ENCODE measurements around the gene FUT6. TPM values are rescaled to one million over a fixed set of nuclear protein-coding genes. Genes with fewer than 3 reads are reported as not detected.

Gene FUT6
- total RNA-seq, 1 donor, result not detected

DNA sequence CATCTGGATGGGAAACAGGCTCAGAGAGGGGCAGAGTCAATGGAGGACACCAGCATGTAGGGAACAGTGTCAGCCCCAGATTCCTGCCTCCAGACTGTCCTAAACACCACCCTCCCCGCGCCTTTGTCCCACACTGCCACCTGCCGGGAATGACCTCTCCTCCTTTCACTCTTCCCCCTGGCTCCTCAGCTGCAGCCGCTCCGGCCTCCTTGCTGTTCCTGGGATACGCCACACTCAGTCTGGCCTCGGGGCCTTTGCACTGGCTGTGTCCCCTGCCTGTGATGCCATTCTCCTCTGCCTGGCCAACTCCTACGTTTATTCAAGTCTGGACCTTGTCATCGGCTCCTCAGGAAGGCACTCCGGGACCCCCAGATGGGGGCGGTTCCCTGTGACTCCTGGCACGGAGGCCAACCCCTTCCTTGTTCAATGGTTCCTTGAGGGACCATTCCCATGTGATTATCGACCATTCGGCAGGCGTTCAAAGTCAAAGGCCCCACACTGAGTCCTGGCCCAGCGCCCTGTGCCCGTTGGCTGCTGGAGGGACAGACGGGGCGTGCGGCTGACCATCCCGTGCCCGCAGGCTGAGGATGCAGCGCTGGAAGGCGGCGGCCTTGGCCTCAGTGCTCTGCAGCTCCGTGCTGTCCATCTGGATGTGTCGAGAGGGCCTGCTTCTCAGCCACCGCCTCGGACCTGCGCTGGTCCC is 15.8 kb downstream of the FUT6 start:
- H3K4me3 ChIP-seq (ENCODE audit: low read depth, low read length), result no peak overlapping the region
- TF ChIP-seq, protein P1, sequence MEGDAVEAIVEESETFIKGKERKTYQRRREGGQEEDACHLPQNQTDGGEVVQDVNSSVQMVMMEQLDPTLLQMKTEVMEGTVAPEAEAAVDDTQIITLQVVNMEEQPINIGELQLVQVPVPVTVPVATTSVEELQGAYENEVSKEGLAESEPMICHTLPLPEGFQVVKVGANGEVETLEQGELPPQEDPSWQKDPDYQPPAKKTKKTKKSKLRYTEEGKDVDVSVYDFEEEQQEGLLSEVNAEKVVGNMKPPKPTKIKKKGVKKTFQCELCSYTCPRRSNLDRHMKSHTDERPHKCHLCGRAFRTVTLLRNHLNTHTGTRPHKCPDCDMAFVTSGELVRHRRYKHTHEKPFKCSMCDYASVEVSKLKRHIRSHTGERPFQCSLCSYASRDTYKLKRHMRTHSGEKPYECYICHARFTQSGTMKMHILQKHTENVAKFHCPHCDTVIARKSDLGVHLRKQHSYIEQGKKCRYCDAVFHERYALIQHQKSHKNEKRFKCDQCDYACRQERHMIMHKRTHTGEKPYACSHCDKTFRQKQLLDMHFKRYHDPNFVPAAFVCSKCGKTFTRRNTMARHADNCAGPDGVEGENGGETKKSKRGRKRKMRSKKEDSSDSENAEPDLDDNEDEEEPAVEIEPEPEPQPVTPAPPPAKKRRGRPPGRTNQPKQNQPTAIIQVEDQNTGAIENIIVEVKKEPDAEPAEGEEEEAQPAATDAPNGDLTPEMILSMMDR (IDR thresholded peaks at IDR 0.05; ENCODE audit: insufficient read depth, low read length), result peak; percentile 40
- no peak for DNase-seq (ENCODE audit: low read depth)

- TF ChIP-seq, protein P1 (IDR thresholded peaks at IDR 0.05; ENCODE audit: insufficient read depth, low read length), result no peak
- no peak overlapping the region for H3K4me3 ChIP-seq (ENCODE audit: low read depth, low read length)
- DNase-seq (ENCODE audit: low read depth), result no peak
These were observed 17.2 kb downstream of the FUT6 start for GRCh38 chr19:5822181-5822844.

DNA sequence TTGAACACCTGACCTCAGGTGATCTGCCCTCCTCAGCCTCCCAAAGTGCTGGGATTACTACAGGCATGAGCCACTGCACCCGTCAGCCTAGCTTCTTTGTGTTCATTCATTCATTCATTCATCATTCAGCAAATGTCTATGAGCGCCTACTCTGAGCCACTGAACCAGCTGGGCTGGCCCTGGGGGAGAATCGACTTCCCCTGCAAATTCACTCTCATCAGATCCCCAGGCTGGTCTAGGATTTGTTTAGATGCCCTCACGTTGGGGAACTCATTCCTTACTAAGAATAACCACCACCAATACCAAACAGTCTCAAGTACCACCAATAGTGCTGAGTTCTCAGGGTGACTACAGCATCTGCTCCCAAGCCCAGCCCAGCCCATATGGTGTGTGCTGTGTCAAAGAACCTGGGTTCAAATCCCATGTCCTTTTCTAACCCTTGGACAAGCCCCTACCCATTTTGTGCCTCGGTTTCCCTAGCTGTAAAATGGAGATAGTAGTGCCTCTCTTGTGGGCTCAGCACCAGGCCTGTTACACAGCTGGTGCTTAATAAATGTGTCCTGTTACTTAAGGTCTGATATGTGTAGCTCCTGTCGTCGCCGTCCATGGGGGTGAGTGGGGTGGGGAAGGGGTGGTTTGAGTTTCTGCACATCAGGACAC is 17.9 kb downstream of the FUT6 start:
- TF ChIP-seq, protein P1 (IDR thresholded peaks at IDR 0.05; ENCODE audit: insufficient read depth, low read length), result no peak
- H3K4me3 ChIP-seq (ENCODE audit: low read depth, low read length), result no peak overlapping the region
- no peak for DNase-seq (ENCODE audit: low read depth)

DNA sequence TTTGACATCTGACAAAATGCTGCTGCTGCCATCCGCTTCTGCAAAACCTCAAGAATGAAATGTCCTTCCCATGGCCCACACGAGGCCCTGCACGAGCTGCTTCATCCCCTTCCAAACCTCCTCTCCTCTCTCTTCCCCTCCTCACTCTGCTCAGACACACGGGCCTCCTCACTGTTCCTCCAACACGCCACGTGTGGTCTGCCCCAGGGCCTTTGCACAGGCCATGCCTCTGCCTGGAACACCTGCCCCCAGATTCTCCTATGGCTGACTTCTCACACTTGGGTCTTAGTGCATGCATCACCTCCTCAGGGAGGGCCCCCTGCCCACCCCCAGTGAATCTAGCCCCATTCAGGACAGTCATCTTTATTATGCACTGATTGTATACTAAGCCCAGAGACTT is 18.7 kb downstream of the FUT6 start:
- H3K4me3 ChIP-seq (ENCODE audit: low read depth, low read length), result no peak overlapping the region
- DNase-seq (ENCODE audit: low read depth), result no peak
- TF ChIP-seq, protein P1 (IDR thresholded peaks at IDR 0.05; ENCODE audit: insufficient read depth, low read length), result no peak

DNA sequence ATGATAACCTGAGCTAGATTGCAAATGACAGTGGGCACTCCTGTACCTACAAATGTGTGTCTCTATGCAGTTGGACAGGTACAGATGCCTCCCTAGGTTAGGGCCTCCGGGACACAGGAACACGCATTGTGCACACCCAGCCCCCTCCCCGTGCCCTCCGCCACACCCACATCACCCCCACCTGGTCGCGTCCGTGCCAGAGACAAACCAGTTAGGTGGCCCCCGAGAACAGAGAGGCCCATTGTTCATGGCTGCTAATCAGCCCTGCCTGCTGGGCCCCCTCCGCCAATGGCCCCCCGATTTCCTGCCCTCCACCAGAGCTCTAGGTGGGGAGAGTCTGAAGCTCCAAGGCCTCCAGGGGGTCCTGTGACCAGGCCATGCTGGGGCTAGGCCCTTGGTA is 20.9 kb downstream of the FUT6 start:
- no peak overlapping the region for H3K4me3 ChIP-seq (ENCODE audit: low read depth, low read length)
- TF ChIP-seq, protein P1 (IDR thresholded peaks at IDR 0.05; ENCODE audit: insufficient read depth, low read length), result no peak
- no peak for DNase-seq (ENCODE audit: low read depth)

DNA sequence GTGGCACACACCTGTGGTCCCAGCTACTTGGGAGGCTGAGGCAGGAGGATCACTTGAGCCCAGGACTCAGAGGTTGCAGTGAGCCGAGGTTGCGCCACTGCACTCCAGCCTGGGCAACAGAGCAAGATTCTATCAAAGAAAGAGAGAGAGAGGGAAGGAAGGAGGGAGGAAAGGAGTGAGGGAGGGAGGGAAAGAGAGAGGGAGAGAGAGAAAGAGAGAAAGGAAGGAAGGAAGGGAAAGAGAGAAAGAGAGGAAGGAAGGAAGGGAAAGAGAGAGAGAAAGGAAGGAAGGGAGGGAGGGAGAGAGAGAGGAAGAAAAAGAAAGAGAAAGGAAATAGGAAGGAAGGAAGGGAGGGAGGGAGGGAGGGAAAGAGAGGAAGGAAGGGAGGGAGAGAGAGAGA is 22.3 kb downstream of the FUT6 start:
- no peak for DNase-seq (ENCODE audit: low read depth)
- TF ChIP-seq, protein P1 (IDR thresholded peaks at IDR 0.05; ENCODE audit: insufficient read depth, low read length), result no peak
- no peak overlapping the region for H3K4me3 ChIP-seq (ENCODE audit: low read depth, low read length)

Data from fibroblast of the aortic adventitia (primary cell).